Esophagus squamous epithelium (tissue), 5 donors: Measurements from ENCODE around the gene RILP. TPM values are rescaled to one million over a fixed set of nuclear protein-coding genes. Genes with fewer than 3 reads are reported as not detected.

Experiments used
- DNase-seq: peaks from one replicate; lab custom pipeline; 2025; lab: John Stamatoyannopoulos, UW
- H3K27ac ChIP-seq, 4 donors: fragments of 200-600 bp; sonication (generic); one replicate each; pipeline ENCODE4 v1.5.1; 2016 to 2019; ENCODE audit warnings: mild to moderate bottlenecking in 1 of 4
- H3K27me3 ChIP-seq, 4 donors: fragments of 200-600 bp; sonication (generic); 1 replicate in 3 of 4; 2 replicates in 1 of 4; pipeline versions ENCODE4 v1.5.1 to v1.6.0; 2017 to 2021; ENCODE audit warnings: antibody characterized with exemption in 1 of 4
- H3K36me3 ChIP-seq, 3 donors: fragments of 200-600 bp; sonication (generic); one replicate each; pipeline ENCODE4 v1.5.1; 2016 to 2019
- H3K4me1 ChIP-seq, 3 donors: fragments of 200-600 bp; sonication (generic); one replicate each; pipeline ENCODE4 v1.5.1; 2017 to 2019
- H3K4me3 ChIP-seq, 4 donors: fragments of 200-600 bp; sonication (generic); 1 replicate in 3 of 4; 2 replicates in 1 of 4; pipeline ENCODE4 v1.5.1; 2016 to 2019; ENCODE audit warnings: mild to moderate bottlenecking in 2 of 4, moderate library complexity in 1 of 4
- H3K9me3 ChIP-seq, 3 donors: fragments of 200-600 bp; sonication (generic); one replicate each; pipeline ENCODE4 v1.5.1; 2016 to 2019
- CTCF ChIP-seq, 6 experiments: fragments of 450-650 bp in 4 of 6; fragments of 200-600 bp in 2 of 6; sonication (generic) in 2 of 6; IDR thresholded peaks; one replicate each; pipeline ENCODE4 v1.5.1; 2016 to 2019; ENCODE audit warnings: antibody characterized with exemption in 6 of 6, mild to moderate bottlenecking in 4 of 6, moderate library complexity in 4 of 6
- POLR2A ChIP-seq, 4 donors: fragments of 450-650 bp; IDR thresholded peaks; one replicate each; pipeline ENCODE4 v1.6.1; 2017; ENCODE audit warnings: antibody characterized with exemption in 4 of 4, mild to moderate bottlenecking in 4 of 4, moderate library complexity in 3 of 4
- WGBS, 2 donors: methylation state at CpG; one replicate each; pipeline ENCODE4 v1.1.5; 2018; 5-methylcytosine and 5-hydroxymethylcytosine counted together
- intact Hi-C: fragments of 100-400 bp; cut with DNase I; formaldehyde crosslinking; loops from one replicate; pipeline ENCODE4 v1.15.0; 2022
- total RNA-seq, 4 donors: library from RNA; depleted of rRNA; stranded (reverse); fragments of >200 nt; gene quantifications; one replicate each; pipeline ENCODE4 v1.1.0, GENCODE V29; 2016
- donor health status: DM: yes; HTN: yes; CAD: no.

Gene RILP
- total RNA-seq, 4 donors from 2014 or later: 3.0 to 16.5 (median 13.9) TPM

GRCh38 chr17:1625581-1625980 lies 24.1 kb downstream of the RILP start:
- WGBS, 2 donors: 86 to 87% methylated on average over 6 of the region's 6 CpGs
- DNase-seq: no peak
- Histone ChIP-seq H3K27me3 (peaks cover 0 to 25% (median 0%) of the 10 kb centered on the region in 4 donors), H3K4me3 (no peak overlapping the region), H3K27ac (no peak overlapping the region), H3K4me1 (peaks cover 20 to 69% (median 28%) of the 10 kb centered on the region in 3 donors), H3K36me3 (no peaks in the 10 kb centered on the region), H3K9me3 (no peaks in the 10 kb centered on the region)
- TF ChIP-seq CTCF (IDR thresholded peaks at IDR 0.05) (no peak), POLR2A (IDR thresholded peaks at IDR 0.05) (no peak)
- intact Hi-C loops: no loop called here

DNA sequence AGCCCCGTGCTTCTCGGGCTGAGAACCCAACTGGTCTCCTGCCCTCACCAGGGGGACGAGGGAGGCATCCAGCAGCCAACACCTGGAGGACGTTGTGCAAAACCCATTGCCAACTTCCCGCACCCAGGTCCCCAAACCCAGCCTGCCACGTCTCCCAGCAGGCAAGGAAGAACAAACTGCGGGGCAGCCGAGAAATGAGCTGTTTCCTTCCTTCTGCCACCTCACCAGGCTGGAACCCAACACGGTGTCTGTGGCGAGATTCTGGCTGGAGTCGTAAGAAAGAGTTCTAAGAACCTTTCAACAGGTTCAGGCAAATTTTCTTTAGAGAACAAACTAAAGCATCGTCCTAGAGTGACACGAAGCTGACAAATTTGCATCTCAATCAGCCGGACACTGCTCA lies 24.6 kb downstream of the RILP start:
- WGBS, 2 donors: 61 to 76% methylated on average over 9 to 10 of the region's 14 CpGs
- DNase-seq: no peak
- TF ChIP-seq POLR2A (IDR thresholded peaks at IDR 0.05) (no peak), CTCF (IDR thresholded peaks at IDR 0.05) (no peak)
- Histone ChIP-seq H3K4me3 (no peak overlapping the region), H3K27ac (no peak overlapping the region), H3K36me3 (no peaks in the 10 kb centered on the region), H3K9me3 (no peaks in the 10 kb centered on the region), H3K4me1 (peaks cover 20 to 67% (median 28%) of the 10 kb centered on the region in 3 donors), H3K27me3 (peaks cover 0 to 25% (median 0%) of the 10 kb centered on the region in 4 donors)
- intact Hi-C loops: no loop called here

GRCh38 chr17:1624650-1625049 lies 25.0 kb downstream of the RILP start:
- TF ChIP-seq CTCF (IDR thresholded peaks at IDR 0.05) (no peak), POLR2A (IDR thresholded peaks at IDR 0.05) (no peak)

GRCh38 chr17:1623057-1623630 lies 26.5 kb downstream of the RILP start:
- no peak for DNase-seq
- no peak for TF ChIP-seq POLR2A (IDR thresholded peaks at IDR 0.05)
- TF ChIP-seq CTCF (IDR thresholded peaks at IDR 0.05): no peak

More at GRCh38 chr17:1624650-1625049, 25.0 kb downstream of the RILP start:
- intact Hi-C loops: no loop called here
- peaks cover 0 to 21% (median 0%) of the 10 kb centered on the region in 4 donors for H3K27me3 ChIP-seq
- H3K9me3 ChIP-seq: no peaks in the 10 kb centered on the region
- no peak overlapping the region for H3K27ac ChIP-seq
- DNase-seq: no peak
- H3K4me1 ChIP-seq: peaks cover 17 to 63% (median 26%) of the 10 kb centered on the region in 3 donors
- H3K4me3 ChIP-seq: no peak overlapping the region
- WGBS, 2 donors: 79 to 84% methylated on average over 6 to 12 of the region's 12 CpGs
- H3K36me3 ChIP-seq: no peaks in the 10 kb centered on the region

DNA sequence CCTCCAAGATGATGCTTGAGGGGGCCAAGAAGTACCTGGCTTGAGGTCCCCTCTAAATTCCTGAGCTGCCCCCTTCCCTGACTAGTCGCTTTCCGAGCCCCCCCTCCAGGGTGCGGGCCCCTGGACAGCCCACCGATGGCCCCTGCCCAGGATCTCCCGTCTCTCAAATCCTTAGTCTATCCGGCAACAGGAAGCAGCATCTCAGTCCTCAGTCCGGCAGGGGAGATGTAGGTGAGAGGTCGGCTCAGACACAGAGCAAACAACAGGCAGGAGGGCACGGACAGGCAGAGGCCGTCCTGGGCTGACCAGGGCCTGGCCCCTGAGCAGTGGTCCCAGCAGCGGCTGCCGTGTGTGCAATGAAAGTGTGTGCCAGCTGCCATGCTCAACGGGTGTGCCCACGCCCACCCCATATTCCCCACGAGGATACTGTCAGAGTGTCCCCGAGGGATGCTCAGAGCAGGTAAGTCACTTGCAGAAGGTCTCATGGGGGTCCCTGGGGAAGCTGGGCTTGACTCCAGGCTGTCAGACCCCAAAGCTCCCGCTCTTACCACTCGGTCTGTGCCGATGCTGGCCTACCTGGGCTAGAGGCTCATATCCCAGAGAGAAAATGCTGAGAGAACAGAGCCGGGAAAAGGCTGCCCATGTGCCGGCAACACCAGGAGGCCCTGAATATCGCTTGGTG lies 28.3 kb downstream of the RILP start:
- WGBS, 2 donors: 83 to 88% methylated on average over 3 to 6 of the region's 22 CpGs
- Histone ChIP-seq H3K4me1 (peaks cover 10 to 44% (median 19%) of the 10 kb centered on the region in 3 donors), H3K4me3 (no peak overlapping the region), H3K27ac (no peak overlapping the region), H3K36me3 (no peaks in the 10 kb centered on the region), H3K9me3 (no peaks in the 10 kb centered on the region), H3K27me3 (no peaks in the 10 kb centered on the region)
- DNase-seq: no peak
- intact Hi-C loops: no loop called here
- no peak for TF ChIP-seq POLR2A (IDR thresholded peaks at IDR 0.05)
- TF ChIP-seq CTCF (IDR thresholded peaks at IDR 0.05): no peak

More at GRCh38 chr17:1623057-1623630, 26.5 kb downstream of the RILP start:
- H3K36me3 ChIP-seq: no peaks in the 10 kb centered on the region
- intact Hi-C loops: no loop called here
- peaks cover 13 to 53% (median 26%) of the 10 kb centered on the region in 3 donors for H3K4me1 ChIP-seq
- H3K27me3 ChIP-seq: peaks cover 0 to 14% (median 0%) of the 10 kb centered on the region in 4 donors
- 83 to 85% methylated on average over 9 to 14 of the region's 14 CpGs for whole genome bisulfite sequencing, 2 donors
- no peak overlapping the region for H3K4me3 ChIP-seq
- H3K27ac ChIP-seq: no peak overlapping the region
- H3K9me3 ChIP-seq: no peaks in the 10 kb centered on the region
